Measurements from ENCODE around the gene SRPX. TPM values are rescaled to one million over a fixed set of nuclear protein-coding genes. Genes with fewer than 3 reads are reported as not detected.

Gene SRPX
- total and polyA plus RNA-seq, 2 of the 4 experiments (the other 2 are of a cell fraction): 35.5 to 81.5 TPM

DNA sequence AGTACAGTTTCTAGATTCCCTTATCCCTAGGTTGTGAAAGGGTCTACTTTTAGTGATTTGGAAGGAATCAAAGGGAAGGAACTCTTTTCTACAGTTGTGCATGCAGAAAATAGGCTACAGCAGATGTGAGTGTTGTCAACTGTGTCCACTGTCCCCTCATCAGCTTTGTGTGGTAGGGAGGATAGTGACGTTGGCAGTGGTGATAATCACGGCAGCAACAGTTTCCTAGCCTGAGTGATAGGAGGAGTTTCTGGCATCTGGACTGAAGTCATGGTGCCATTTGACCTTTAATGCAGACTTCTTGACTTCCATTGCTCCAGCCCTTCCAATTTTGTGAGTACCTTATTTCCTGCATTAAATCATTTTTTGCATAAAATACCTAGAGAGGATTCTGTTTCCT is 39.3 kb downstream of the SRPX start:
- H4K8ac ChIP-seq (ENCODE audit: low read depth in 2 of 2, low read length in 2 of 2): no peak overlapping the region
- H2BK5ac ChIP-seq (ENCODE audit: low read depth, low read length, poor library complexity, severe bottlenecking): no peak overlapping the region
- H2AK9ac ChIP-seq (replicated peaks; ENCODE audit: low read depth, low read length, poor library complexity): no peak overlapping the region
- no TSS peak for BruUV-seq (replicated peaks)
- H3K14ac ChIP-seq (replicated peaks; ENCODE audit: low read depth, low read length): no peak overlapping the region
- H3K4me3 ChIP-seq (ENCODE audit: insufficient read depth, low read depth, low read length): no peak overlapping the region
- peaks cover 4% of the 10 kb centered on the region for H3K27me3 ChIP-seq (ENCODE audit: control insufficient read depth, insufficient read depth, low read length)
- WGBS, 2 experiments (ENCODE audit: extremely low coverage in 2 of 2, insufficient read length in 1 of 2): no CpG with 5 or more reads among the region's 2 CpGs
- no peak overlapping the region for H3K23ac ChIP-seq (ENCODE audit: low read depth, low read length)
- H2AK5ac ChIP-seq (ENCODE audit: low read depth, low read length): no peak overlapping the region
- no peaks in the 10 kb centered on the region for H3K9me1 ChIP-seq (ENCODE audit: insufficient read depth, low read length)
- no peak overlapping the region for H4K5ac ChIP-seq (ENCODE audit: low read depth, low read length)
- intact Hi-C loops (cut with micrococcal nuclease) (no loop called here), in situ Hi-C loops (cut with MboI; ENCODE audit: low sequenced_read_pairs) (no loop called here), dilution Hi-C loops (cut with HindIII; ENCODE audit: low sequenced_read_pairs, unreplicated experiment) (no loop called here)
- no peak overlapping the region for H2AFZ ChIP-seq (replicated peaks; ENCODE audit: low read length, poor library complexity)
- H3K4me1 ChIP-seq (ENCODE audit: control insufficient read depth, insufficient read depth, low read length): no peaks in the 10 kb centered on the region
- no peak overlapping the region for H2BK120ac ChIP-seq (ENCODE audit: low read depth, low read length)
- no peak overlapping the region for H3K18ac ChIP-seq (ENCODE audit: low read depth, low read length)
- no peaks in the 10 kb centered on the region for H3K79me1 ChIP-seq (ENCODE audit: low read depth in 1 of 2, low read length in 2 of 2)
- no peak overlapping the region for H3K56ac ChIP-seq (ENCODE audit: extremely low read depth, insufficient read depth, low read length)
- POLR2A ChIA-PET (ENCODE audit: unreplicated experiment): no interaction called here
- no peaks in the 10 kb centered on the region for H3K36me3 ChIP-seq (ENCODE audit: control insufficient read depth, insufficient read depth, low read length)
- H3K4me2 ChIP-seq (ENCODE audit: low read depth, low read length): no peak overlapping the region
- H4K91ac ChIP-seq (ENCODE audit: insufficient read depth, low read depth, low read length): no peak overlapping the region
- no peak overlapping the region for H3K4ac ChIP-seq (ENCODE audit: low read depth, low read length)
- no peak overlapping the region for H3K27ac ChIP-seq (ENCODE audit: insufficient read depth, low read length)
- ATAC-seq (ENCODE audit: low read depth): no peak
- CTCF ChIA-PET: interaction anchor here (1.1 to 1.2 kb wide), 2 partner anchors 14 to 146 kb away, joined by 3 read pairs; partner anchors contain the start of gene RPGR
- H3K9me3 ChIP-seq (ENCODE audit: control insufficient read depth, insufficient read depth, low read length): no peaks in the 10 kb centered on the region; the same call in 1 of the 2 replicates
- no peak for DNase-seq
- H2BK15ac ChIP-seq (ENCODE audit: low read depth, low read length): no peak overlapping the region
- no peak overlapping the region for H2BK20ac ChIP-seq (ENCODE audit: low read depth, low read length)
- H4K20me1 ChIP-seq (ENCODE audit: insufficient read depth, low read length): peaks cover 3% of the 10 kb centered on the region; the same call in 1 of the 2 replicates
- H3K9ac ChIP-seq (ENCODE audit: low read depth, low read length): no peak overlapping the region
- TF ChIP-seq, protein P1, sequence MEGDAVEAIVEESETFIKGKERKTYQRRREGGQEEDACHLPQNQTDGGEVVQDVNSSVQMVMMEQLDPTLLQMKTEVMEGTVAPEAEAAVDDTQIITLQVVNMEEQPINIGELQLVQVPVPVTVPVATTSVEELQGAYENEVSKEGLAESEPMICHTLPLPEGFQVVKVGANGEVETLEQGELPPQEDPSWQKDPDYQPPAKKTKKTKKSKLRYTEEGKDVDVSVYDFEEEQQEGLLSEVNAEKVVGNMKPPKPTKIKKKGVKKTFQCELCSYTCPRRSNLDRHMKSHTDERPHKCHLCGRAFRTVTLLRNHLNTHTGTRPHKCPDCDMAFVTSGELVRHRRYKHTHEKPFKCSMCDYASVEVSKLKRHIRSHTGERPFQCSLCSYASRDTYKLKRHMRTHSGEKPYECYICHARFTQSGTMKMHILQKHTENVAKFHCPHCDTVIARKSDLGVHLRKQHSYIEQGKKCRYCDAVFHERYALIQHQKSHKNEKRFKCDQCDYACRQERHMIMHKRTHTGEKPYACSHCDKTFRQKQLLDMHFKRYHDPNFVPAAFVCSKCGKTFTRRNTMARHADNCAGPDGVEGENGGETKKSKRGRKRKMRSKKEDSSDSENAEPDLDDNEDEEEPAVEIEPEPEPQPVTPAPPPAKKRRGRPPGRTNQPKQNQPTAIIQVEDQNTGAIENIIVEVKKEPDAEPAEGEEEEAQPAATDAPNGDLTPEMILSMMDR (conservative IDR thresholded peaks at IDR 0.05; ENCODE audit: low read depth, low read length): no peak
- TF ChIP-seq RAD21 (IDR thresholded peaks at IDR 0.05; ENCODE audit: low read length): no peak
- TF ChIP-seq MXI1 (IDR thresholded peaks at IDR 0.05; ENCODE audit: borderline replicate concordance, low read depth, low read length): no peak
- no peak for TF ChIP-seq SMC3 (IDR thresholded peaks at IDR 0.05; ENCODE audit: low read depth, low read length)
- TF ChIP-seq RCOR1 (IDR thresholded peaks at IDR 0.05; ENCODE audit: insufficient replicate concordance, low read length): no peak
- no peak for TF ChIP-seq ELK1 (IDR thresholded peaks at IDR 0.05; ENCODE audit: borderline replicate concordance, low read depth, low read length)
- TF ChIP-seq BHLHE40 (IDR thresholded peaks at IDR 0.05; ENCODE audit: low read depth, low read length): no peak
- TF ChIP-seq MAZ (IDR thresholded peaks at IDR 0.05; ENCODE audit: borderline replicate concordance, low read depth, low read length): no peak
- TF ChIP-seq FOS (IDR thresholded peaks at IDR 0.05; ENCODE audit: low read depth, low read length): no peak
- TF ChIP-seq MAFK (IDR thresholded peaks at IDR 0.05; ENCODE audit: low read depth, low read length): no peak
- TF ChIP-seq, protein P2, sequence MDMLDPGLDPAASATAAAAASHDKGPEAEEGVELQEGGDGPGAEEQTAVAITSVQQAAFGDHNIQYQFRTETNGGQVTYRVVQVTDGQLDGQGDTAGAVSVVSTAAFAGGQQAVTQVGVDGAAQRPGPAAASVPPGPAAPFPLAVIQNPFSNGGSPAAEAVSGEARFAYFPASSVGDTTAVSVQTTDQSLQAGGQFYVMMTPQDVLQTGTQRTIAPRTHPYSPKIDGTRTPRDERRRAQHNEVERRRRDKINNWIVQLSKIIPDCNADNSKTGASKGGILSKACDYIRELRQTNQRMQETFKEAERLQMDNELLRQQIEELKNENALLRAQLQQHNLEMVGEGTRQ (IDR thresholded peaks at IDR 0.05; ENCODE audit: low read depth, low read length): no peak
- TF ChIP-seq RFX5 (IDR thresholded peaks at IDR 0.05; ENCODE audit: low read depth, low read length): no peak
- TF ChIP-seq NFE2L2 (IDR thresholded peaks at IDR 0.05; ENCODE audit: low read depth, low read length): no peak
- no peak for TF ChIP-seq POLR2A (IDR thresholded peaks at IDR 0.05; ENCODE audit: low read depth, low read length)
- TF ChIP-seq CHD1 (IDR thresholded peaks at IDR 0.05; ENCODE audit: low read depth, low read length): no peak
- TF ChIP-seq CEBPB (IDR thresholded peaks at IDR 0.05; ENCODE audit: low read depth, low read length): no peak

Data from IMR-90 (cell line).